Fibroblast of lung (primary cell): ENCODE measurements around the gene SBSN. TPM values are rescaled to one million over a fixed set of nuclear protein-coding genes. Genes with fewer than 3 reads are reported as not detected.
"Not testable (repeated sequence)": the region's sequence is repeated elsewhere in the genome, so short reads cannot be mapped to it uniquely, and the experiment has no call there.

Experiments used
- DNase-seq, 2 donors: peaks; one replicate each; pipeline versions ENCODE4 v3.0.0 to v3.0.0-alpha.2; 2010; ENCODE audit warnings: low read depth in 2 of 2
- H2AFZ ChIP-seq: 2 replicates; pipeline ENCODE4 v1.5.1; 2012; ENCODE audit warnings: low read length, control low read depth, inconsistent platforms
- H3K27ac ChIP-seq: 2 replicates; pipeline ENCODE4 v1.5.1; 2011; ENCODE audit warnings: low read length, control low read depth; ENCODE audit not compliant: insufficient read depth
- H3K27me3 ChIP-seq: 2 replicates; pipeline ENCODE4 v1.5.1; 2011; ENCODE audit warnings: mild to moderate bottlenecking, low read length; ENCODE audit not compliant: control insufficient read depth, insufficient read depth
- H3K36me3 ChIP-seq: 2 replicates; pipeline ENCODE4 v1.5.1; 2011; ENCODE audit warnings: low read length; ENCODE audit not compliant: control insufficient read depth, insufficient read depth
- H3K4me1 ChIP-seq: 2 replicates; pipeline ENCODE4 v1.5.1; 2011; ENCODE audit warnings: low read length; ENCODE audit not compliant: control insufficient read depth, insufficient read depth; ENCODE audit errors: extremely low read depth
- H3K4me2 ChIP-seq: 2 replicates; pipeline ENCODE4 v1.5.1; 2011; ENCODE audit warnings: low read length, control low read depth; ENCODE audit not compliant: insufficient read depth; ENCODE audit errors: extremely low read depth
- H3K4me3 ChIP-seq, 4 experiments: fragments of 200-600 bp in 1 of 4; sonication (generic) in 1 of 4; replicated peaks in 1 of 4; 2 replicates each; pipeline ENCODE4 v1.5.1; 2011 to 2016; ENCODE audit warnings: low read length in 4 of 4, low read depth in 3 of 4, mild to moderate bottlenecking in 3 of 4, control low read depth in 2 of 4, inconsistent platforms in 1 of 4, mixed read lengths in 1 of 4; ENCODE audit not compliant: insufficient read depth in 1 of 4; ENCODE audit errors: control extremely low read depth in 1 of 4
- H3K79me2 ChIP-seq: 2 replicates; pipeline ENCODE4 v1.5.1; 2012; ENCODE audit warnings: mild to moderate bottlenecking, low read length, inconsistent platforms; ENCODE audit not compliant: control insufficient read depth, insufficient read depth
- H3K9ac ChIP-seq: 2 replicates; pipeline ENCODE4 v1.5.1; 2011; ENCODE audit warnings: mild to moderate bottlenecking, low read length, control low read depth; ENCODE audit not compliant: insufficient read depth
- H3K9me3 ChIP-seq: 2 replicates; pipeline ENCODE4 v1.5.1; 2012; ENCODE audit warnings: low read depth, low read length; ENCODE audit not compliant: control insufficient read depth, insufficient read depth
- H4K20me1 ChIP-seq: 2 replicates; pipeline ENCODE4 v1.5.1; 2011; ENCODE audit warnings: low read length; ENCODE audit not compliant: control insufficient read depth, insufficient read depth; ENCODE audit errors: extremely low read depth
- CTCF ChIP-seq, 2 donors: IDR thresholded peaks in 1 of 2; conservative IDR thresholded peaks in 1 of 2; 1 replicate in 1 of 2; 2 replicates in 1 of 2; pipeline ENCODE4 v1.5.1; 2011 to 2012; ENCODE audit warnings: low read length in 2 of 2, control low read depth in 1 of 2, inconsistent platforms in 1 of 2, low read depth in 1 of 2, mild to moderate bottlenecking in 1 of 2
- EZH2 ChIP-seq: IDR thresholded peaks from 2 replicates; pipeline ENCODE4 v1.5.1; 2012; ENCODE audit warnings: low read length, control low read depth, mild to moderate bottlenecking; ENCODE audit errors: missing control alignments
- polyA plus RNA-seq, 2 donors: library from polyadenylated mRNA; depleted of rRNA in 1 of 2; stranded (reverse) in 1 of 2; unstranded in 1 of 2; fragments of >200 nt; gene quantifications; 2 replicates each; pipeline ENCODE4 v1.2.1, GENCODE V29; 2011 to 2012; ENCODE audit warnings: missing spikeins in 1 of 2
- total RNA-seq: library from RNA; depleted of rRNA; stranded (reverse); fragments of >200 nt; gene quantifications from 2 replicates; pipeline ENCODE4 v1.2.1, GENCODE V29; 2014

SBSN gene
- total and polyA plus RNA-seq, 2 donors (not counting 1 experiment from before 2014, with no cell fraction given): 1.6 to 4.1 TPM

- H3K36me3 ChIP-seq: no peaks in the 10 kb centered on the region
- DNase-seq: no peak
- no peak overlapping the region for H3K4me2 ChIP-seq
These were observed 45.0 kb downstream of the SBSN start for GRCh38 chr19:35483089-35483488.

GRCh38 chr19:35478794-35479677, 49.1 kb downstream of the SBSN start:
- Histone ChIP-seq H3K4me2 (no peak overlapping the region), H3K79me2 (no peaks in the 10 kb centered on the region), H3K9me3 (no peaks in the 10 kb centered on the region), H2AFZ (no peak overlapping the region), H3K4me3 (no peak overlapping the region), H3K9ac (no peak overlapping the region), H3K36me3 (no peaks in the 10 kb centered on the region), H4K20me1 (no peaks in the 10 kb centered on the region), H3K27me3 (no peaks in the 10 kb centered on the region), H3K27ac (no peak overlapping the region), H3K4me1 (no peaks in the 10 kb centered on the region)
- no peak for TF ChIP-seq EZH2
- TF ChIP-seq CTCF (conservative IDR thresholded peaks at IDR 0.05 in 1 of 2, IDR thresholded peaks at IDR 0.05 in 1 of 2; ENCODE audit: low read depth in 1 of 2, low read length in 2 of 2): no peak
- no peak for DNase-seq

More at GRCh38 chr19:35483089-35483488, 45.0 kb downstream of the SBSN start:
- Histone ChIP-seq H3K4me1 (no peaks in the 10 kb centered on the region), H3K9ac (no peak overlapping the region), H3K4me3 (no peak overlapping the region), H3K27ac (no peak overlapping the region), H4K20me1 (no peaks in the 10 kb centered on the region), H2AFZ (no peak overlapping the region), H3K27me3 (peaks cover 17% of the 10 kb centered on the region), H3K79me2 (no peaks in the 10 kb centered on the region), H3K9me3 (no peaks in the 10 kb centered on the region)
- TF ChIP-seq CTCF (conservative IDR thresholded peaks at IDR 0.05 in 1 of 2, IDR thresholded peaks at IDR 0.05 in 1 of 2; ENCODE audit: low read depth in 1 of 2, low read length in 2 of 2): no peak
- no peak for TF ChIP-seq EZH2

- Histone ChIP-seq H3K4me2 (no peak overlapping the region), H3K9ac (no peak overlapping the region), H3K9me3 (no peaks in the 10 kb centered on the region), H3K27ac (no peak overlapping the region), H4K20me1 (no peaks in the 10 kb centered on the region), H2AFZ (no peak overlapping the region), H3K36me3 (no peaks in the 10 kb centered on the region), H3K4me3 (no peak overlapping the region), H3K27me3 (no peaks in the 10 kb centered on the region), H3K79me2 (no peaks in the 10 kb centered on the region), H3K4me1 (no peaks in the 10 kb centered on the region)
- DNase-seq: no peak
- no peak for TF ChIP-seq EZH2
- no peak for TF ChIP-seq CTCF (conservative IDR thresholded peaks at IDR 0.05 in 1 of 2, IDR thresholded peaks at IDR 0.05 in 1 of 2; ENCODE audit: low read depth in 1 of 2, low read length in 2 of 2)
These were observed 52.0 kb downstream of the SBSN start for GRCh38 chr19:35476149-35476548.

GRCh38 chr19:35474594-35474993, 53.5 kb downstream of the SBSN start:
- H3K27ac ChIP-seq, H3K4me1 ChIP-seq, H3K4me2 ChIP-seq, DNase-seq, H3K27me3 ChIP-seq, H3K9ac ChIP-seq, H3K79me2 ChIP-seq, H2AFZ ChIP-seq, H4K20me1 ChIP-seq, H3K9me3 ChIP-seq, H3K36me3 ChIP-seq, H3K4me3 ChIP-seq: not testable (repeated sequence)
